Pancreas (tissue), 10 donors: ENCODE measurements around the gene BTBD18. TPM values are rescaled to one million over a fixed set of nuclear protein-coding genes. Genes with fewer than 3 reads are reported as not detected.

Experiments
- ATAC-seq, 4 donors: fragments of 200-7000 bp; cut with Tn5 transposase; one replicate each; pipeline versions ENCODE4 v1.8.0 to v1.9.1; 2020; ENCODE audit warnings: mild to moderate bottlenecking in 4 of 4, moderate library complexity in 4 of 4
- DNase-seq, 6 donors: peaks; one replicate each; pipeline ENCODE4 v3.0.0-alpha.2; 2020
- FAIRE-seq: peaks from 2 replicates; lab custom pipeline; 2012; peaks lifted over from hg19 to GRCh38; lab: Jason Lieb, UNC
- H3K27ac ChIP-seq, 4 donors: fragments of 200-600 bp; sonication (generic); 1 replicate in 3 of 4; 2 replicates in 1 of 4; pipeline versions ENCODE4 v1.5.0 to v1.8.0; 2020
- H3K27me3 ChIP-seq, 4 donors: fragments of 200-600 bp; one replicate each; pipeline ENCODE4 v1.8.0; 2021
- H3K36me3 ChIP-seq, 3 donors: fragments of 200-600 bp; sonication (generic) in 1 of 3; one replicate each; pipeline versions ENCODE4 v1.5.0 to v1.8.0; 2020 to 2021
- H3K4me1 ChIP-seq, 3 donors: fragments of 200-600 bp; one replicate each; pipeline ENCODE4 v1.8.0; 2021
- H3K4me3 ChIP-seq, 4 donors: fragments of 200-600 bp; sonication (generic) in 2 of 4; one replicate each; pipeline versions ENCODE4 v1.5.0 to v1.8.0; 2020 to 2021
- H3K9me3 ChIP-seq, 4 donors: fragments of 200-600 bp; one replicate each; pipeline ENCODE4 v1.8.0; 2021
- WGBS, 2 donors: extraction: QIAGEN DNeasy Blood & Tissue Kit; methylation state at CpG; one replicate each; pipeline ENCODE4 v1.1.7; 2013; 5-methylcytosine and 5-hydroxymethylcytosine counted together
- intact Hi-C, 3 donors: fragments of 100-400 bp; cut with DNase I; formaldehyde crosslinking; loops; one replicate each; pipeline versions ENCODE4 v1.11.1 to v1.14.2; 2022
- polyA plus RNA-seq, 2 donors: library from polyadenylated mRNA; stranded (reverse); fragments of 200-250 nt; gene quantifications; one replicate each; pipeline ENCODE4 v1.2.3, GENCODE V29; 2013
- total RNA-seq, 6 donors: library from RNA; stranded (reverse); fragmentation: NEBNext Ultra II Directional in 4 of 6; extraction: Animal tissue kit (Norgen Biotek cat#: 25700) in 4 of 6; gene quantifications; one replicate each; pipeline versions ENCODE4 v1.2.1 to v1.2.4, GENCODE V29; 2021 to 2023
- TF ChIP-seq, protein P1 (sequence below), 4 donors: fragments of 200-600 bp; sonication (generic) in 3 of 4; IDR thresholded peaks; one replicate each; pipeline versions ENCODE4 v1.5.0 to v1.8.0; 2021; ENCODE audit warnings: antibody characterized with exemption in 4 of 4
- donor health status: healthy with polysubstance abuse.
- donor health status: DM: no; HTN: no; CAD: no; lungs with moderate emphysema.
- donor health status: DM: no; HTN: no; CAD: no.
- donor health status: control.
- donor health status: control.
- donor health status: Bipolar disorder and iron deficiency.
- donor health status: DM: yes; HTN: yes; CAD: no.
- donor health status: DM: no; HTN: no; CAD: no.
- donor health status: DM: no; HTN: no; CAD: no.
- donor health status: DM: yes; HTN: yes; CAD: no.

Gene BTBD18
- total and polyA plus RNA-seq, 8 donors: 0.05 TPM; not detected in 7

DNA sequence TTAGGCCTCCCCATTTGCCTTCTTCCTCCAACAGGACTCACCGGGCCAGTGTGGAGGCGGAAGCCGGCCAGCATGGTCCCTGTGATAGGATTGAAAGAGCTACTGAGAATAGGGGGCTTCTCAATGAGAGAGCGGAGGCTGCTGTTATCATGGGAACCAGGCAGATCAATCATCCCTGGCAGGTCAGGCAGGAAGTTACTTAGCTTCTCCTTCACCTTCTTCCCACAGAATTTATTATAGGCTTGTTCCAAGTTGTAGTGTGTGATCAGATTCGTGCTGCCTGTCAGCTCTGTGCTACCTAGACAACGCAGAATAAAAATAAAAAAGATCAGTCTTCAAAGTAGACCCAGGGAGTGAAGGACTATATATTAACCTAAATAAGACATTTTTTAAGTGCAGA lies 46.7 kb downstream of the BTBD18 start:
- no peak overlapping the region for H3K4me3 ChIP-seq
- no peaks in the 10 kb centered on the region for H3K4me1 ChIP-seq
- 85 to 86% methylated on average over 6 of the region's 6 CpGs for WGBS, 2 donors
- intact Hi-C loops: no loop called here
- H3K36me3 ChIP-seq: peaks cover under 1 to 37% (median 2%) of the 10 kb centered on the region in 3 donors
- H3K27ac ChIP-seq: no peak overlapping the region
- no peak for FAIRE-seq
- H3K27me3 ChIP-seq: no peaks in the 10 kb centered on the region
- no peaks in the 10 kb centered on the region for H3K9me3 ChIP-seq
- ATAC-seq: no peak
- DNase-seq: no peak
- TF ChIP-seq, protein P1, sequence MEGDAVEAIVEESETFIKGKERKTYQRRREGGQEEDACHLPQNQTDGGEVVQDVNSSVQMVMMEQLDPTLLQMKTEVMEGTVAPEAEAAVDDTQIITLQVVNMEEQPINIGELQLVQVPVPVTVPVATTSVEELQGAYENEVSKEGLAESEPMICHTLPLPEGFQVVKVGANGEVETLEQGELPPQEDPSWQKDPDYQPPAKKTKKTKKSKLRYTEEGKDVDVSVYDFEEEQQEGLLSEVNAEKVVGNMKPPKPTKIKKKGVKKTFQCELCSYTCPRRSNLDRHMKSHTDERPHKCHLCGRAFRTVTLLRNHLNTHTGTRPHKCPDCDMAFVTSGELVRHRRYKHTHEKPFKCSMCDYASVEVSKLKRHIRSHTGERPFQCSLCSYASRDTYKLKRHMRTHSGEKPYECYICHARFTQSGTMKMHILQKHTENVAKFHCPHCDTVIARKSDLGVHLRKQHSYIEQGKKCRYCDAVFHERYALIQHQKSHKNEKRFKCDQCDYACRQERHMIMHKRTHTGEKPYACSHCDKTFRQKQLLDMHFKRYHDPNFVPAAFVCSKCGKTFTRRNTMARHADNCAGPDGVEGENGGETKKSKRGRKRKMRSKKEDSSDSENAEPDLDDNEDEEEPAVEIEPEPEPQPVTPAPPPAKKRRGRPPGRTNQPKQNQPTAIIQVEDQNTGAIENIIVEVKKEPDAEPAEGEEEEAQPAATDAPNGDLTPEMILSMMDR (IDR thresholded peaks at IDR 0.05): no peak

DNA sequence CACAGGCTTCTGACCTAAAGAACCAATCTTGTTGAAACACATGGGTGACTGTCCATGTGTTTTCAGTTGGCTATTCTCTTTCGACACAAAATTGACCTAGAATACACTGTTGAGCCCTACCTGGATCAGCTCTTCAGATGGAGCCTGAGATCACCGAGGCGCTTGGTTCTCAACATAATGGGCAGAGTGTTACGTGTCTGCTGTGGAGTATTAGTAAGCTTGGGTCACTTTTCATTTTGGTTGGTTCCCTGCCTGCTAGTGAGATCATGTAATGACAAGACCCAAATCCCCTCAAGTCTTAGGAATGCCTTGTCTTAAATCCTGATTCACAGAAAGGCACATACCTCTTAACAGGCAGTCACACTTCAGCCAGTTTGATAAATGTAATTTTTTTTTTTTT lies 48.3 kb downstream of the BTBD18 start:
- H3K27ac ChIP-seq: no peak overlapping the region
- intact Hi-C loops: no loop called here
- DNase-seq (no peak), ATAC-seq (no peak), FAIRE-seq (no peak)
- no peaks in the 10 kb centered on the region for H3K9me3 ChIP-seq
- WGBS, 2 donors: 93 to 98% methylated on average over 4 of the region's 4 CpGs
- no peaks in the 10 kb centered on the region for H3K4me1 ChIP-seq
- H3K36me3 ChIP-seq: peaks cover 3 to 51% (median 18%) of the 10 kb centered on the region in 3 donors
- H3K27me3 ChIP-seq: no peaks in the 10 kb centered on the region
- no peak overlapping the region for H3K4me3 ChIP-seq
- TF ChIP-seq, protein P1 (IDR thresholded peaks at IDR 0.05): no peak

DNA sequence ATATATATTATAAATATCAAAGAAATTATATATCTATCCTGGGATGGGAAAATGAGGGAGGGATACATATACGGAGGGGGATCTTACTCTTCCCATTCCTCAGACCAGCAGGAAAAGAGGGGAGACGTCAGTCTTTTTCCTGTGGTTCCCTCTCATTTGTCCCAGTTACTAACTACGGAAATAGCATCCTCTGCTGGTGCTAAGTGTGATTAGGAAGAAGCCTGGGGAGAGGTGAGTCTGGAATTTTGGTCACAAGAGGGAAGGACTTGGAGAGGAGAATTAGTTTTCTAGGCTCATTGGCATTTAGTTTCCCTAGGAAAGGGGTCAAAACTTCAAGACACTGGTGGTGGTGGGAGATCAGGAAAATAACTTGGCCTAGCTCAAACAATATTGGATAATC lies 51.2 kb downstream of the BTBD18 start:
- H3K27ac ChIP-seq: no peak overlapping the region
- 77 to 78% methylated on average over 3 of the region's 3 CpGs for WGBS, 2 donors
- no peaks in the 10 kb centered on the region for H3K9me3 ChIP-seq
- no peaks in the 10 kb centered on the region for H3K4me1 ChIP-seq
- DNase-seq (no peak), ATAC-seq (no peak), FAIRE-seq (no peak)
- H3K4me3 ChIP-seq: no peak overlapping the region
- H3K36me3 ChIP-seq: peaks cover 3 to 63% (median 33%) of the 10 kb centered on the region in 3 donors
- H3K27me3 ChIP-seq: no peaks in the 10 kb centered on the region
- intact Hi-C loops: no loop called here
- TF ChIP-seq, protein P1 (IDR thresholded peaks at IDR 0.05): no peak

DNA sequence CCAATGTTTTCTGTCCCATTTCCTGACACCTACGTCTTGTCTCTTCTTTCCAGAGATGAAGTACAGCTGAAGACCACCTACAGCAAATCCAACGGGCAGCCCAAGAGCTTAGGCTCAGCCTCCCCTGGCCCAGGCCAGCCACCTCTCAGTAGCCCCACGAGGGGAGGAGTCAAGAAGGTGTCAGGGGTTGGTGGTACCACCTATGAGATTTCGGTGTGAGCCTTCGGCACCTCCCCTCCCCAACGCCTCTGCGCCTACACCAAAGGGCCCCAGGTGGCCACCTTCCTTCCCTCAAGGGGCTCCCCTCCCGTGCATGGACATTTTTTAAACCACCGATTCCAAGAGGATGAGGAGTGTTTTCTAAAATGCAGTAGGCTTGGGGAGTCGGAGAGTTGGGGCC lies 51.8 kb downstream of the BTBD18 start:
- no peak for FAIRE-seq
- intact Hi-C loops: no loop called here
- H3K36me3 ChIP-seq: peaks cover 3 to 67% (median 38%) of the 10 kb centered on the region in 3 donors

DNA sequence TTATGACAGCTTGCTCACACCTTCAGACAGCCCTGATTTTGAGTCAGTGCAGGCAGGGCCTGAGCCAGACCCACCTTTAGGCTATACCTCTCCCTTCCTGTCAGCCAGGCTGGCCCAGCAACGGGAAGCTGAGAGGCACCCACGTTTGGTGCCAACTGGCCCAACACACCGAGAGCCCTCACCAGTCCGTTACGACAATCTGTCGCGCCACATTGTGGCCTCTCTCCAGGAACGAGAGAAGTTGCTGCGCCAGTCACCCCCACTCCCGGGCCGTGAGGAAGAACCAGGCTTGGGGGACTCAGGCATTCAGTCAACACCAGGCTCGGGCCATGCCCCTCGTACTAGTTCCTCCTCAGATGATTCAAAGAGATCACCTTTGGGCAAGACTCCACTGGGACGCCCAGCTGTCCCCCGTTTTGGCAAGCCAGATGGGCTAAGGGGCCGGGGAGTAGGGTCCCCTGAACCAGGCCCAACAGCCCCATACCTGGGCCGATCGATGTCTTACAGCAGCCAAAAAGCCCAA lies 52.7 kb downstream of the BTBD18 start:
- peak in 1 of 6 donors; percentile 55 for DNase-seq
- 88 to 91% methylated on average over 18 of the region's 18 CpGs for WGBS, 2 donors
- H3K4me1 ChIP-seq: no peaks in the 10 kb centered on the region
- peaks cover 3 to 67% (median 45%) of the 10 kb centered on the region in 3 donors for H3K36me3 ChIP-seq
- H3K4me3 ChIP-seq: no peak overlapping the region
- no peak for ATAC-seq
- intact Hi-C loops: no loop called here
- no peaks in the 10 kb centered on the region for H3K9me3 ChIP-seq
- H3K27ac ChIP-seq: no peak overlapping the region
- TF ChIP-seq, protein P1 (IDR thresholded peaks at IDR 0.05): no peak
- no peak for FAIRE-seq
- H3K27me3 ChIP-seq: no peaks in the 10 kb centered on the region

More for the DNA sequence above, 51.8 kb downstream of the BTBD18 start:
- 86 to 93% methylated on average over 10 of the region's 10 CpGs for WGBS, 2 donors
- H3K9me3 ChIP-seq: no peaks in the 10 kb centered on the region
- H3K4me1 ChIP-seq: no peaks in the 10 kb centered on the region
- no peak overlapping the region for H3K27ac ChIP-seq
- no peaks in the 10 kb centered on the region for H3K27me3 ChIP-seq
- TF ChIP-seq, protein P1 (IDR thresholded peaks at IDR 0.05): no peak
- ATAC-seq (no peak), DNase-seq (no peak)
- H3K4me3 ChIP-seq: no peak overlapping the region
